ENCODE measurements around the gene CACNA1F.

DNA sequence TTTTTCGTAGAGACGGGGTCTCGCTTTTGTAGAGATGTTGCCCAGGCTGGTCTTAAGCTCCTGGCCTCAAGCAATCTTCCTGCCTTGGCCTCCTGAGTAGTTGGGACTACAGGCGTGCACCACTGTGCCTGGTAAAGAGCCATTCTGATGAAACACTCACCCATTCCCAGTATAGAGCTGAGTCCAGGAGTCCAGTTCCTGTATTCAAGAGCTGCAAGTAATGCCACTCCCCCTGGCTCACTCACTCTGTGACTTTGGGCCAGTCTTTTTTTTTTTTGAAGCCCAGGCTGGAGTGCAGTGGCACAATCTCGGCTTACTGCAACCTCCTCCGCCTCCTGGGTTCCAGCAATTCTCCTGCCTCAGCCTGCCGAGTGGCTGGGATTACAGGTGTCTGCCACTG, 5.6 kb upstream of the CACNA1F start:
- TF ChIP-seq, protein P1, sequence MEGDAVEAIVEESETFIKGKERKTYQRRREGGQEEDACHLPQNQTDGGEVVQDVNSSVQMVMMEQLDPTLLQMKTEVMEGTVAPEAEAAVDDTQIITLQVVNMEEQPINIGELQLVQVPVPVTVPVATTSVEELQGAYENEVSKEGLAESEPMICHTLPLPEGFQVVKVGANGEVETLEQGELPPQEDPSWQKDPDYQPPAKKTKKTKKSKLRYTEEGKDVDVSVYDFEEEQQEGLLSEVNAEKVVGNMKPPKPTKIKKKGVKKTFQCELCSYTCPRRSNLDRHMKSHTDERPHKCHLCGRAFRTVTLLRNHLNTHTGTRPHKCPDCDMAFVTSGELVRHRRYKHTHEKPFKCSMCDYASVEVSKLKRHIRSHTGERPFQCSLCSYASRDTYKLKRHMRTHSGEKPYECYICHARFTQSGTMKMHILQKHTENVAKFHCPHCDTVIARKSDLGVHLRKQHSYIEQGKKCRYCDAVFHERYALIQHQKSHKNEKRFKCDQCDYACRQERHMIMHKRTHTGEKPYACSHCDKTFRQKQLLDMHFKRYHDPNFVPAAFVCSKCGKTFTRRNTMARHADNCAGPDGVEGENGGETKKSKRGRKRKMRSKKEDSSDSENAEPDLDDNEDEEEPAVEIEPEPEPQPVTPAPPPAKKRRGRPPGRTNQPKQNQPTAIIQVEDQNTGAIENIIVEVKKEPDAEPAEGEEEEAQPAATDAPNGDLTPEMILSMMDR (conservative IDR thresholded peaks at IDR 0.05 in 1 of 2, IDR thresholded peaks at IDR 0.05 in 1 of 2; ENCODE audit: extremely low read depth in 1 of 2, insufficient read depth in 1 of 2, low read depth in 1 of 2, low read length in 2 of 2): no peak
- no peak for TF ChIP-seq EZH2 (IDR thresholded peaks at IDR 0.05; ENCODE audit: borderline replicate concordance, low read length)

All from mammary epithelial cell (primary cell).